ENCODE data around the gene RAI1. TPM values are rescaled to one million over a fixed set of nuclear protein-coding genes. Genes with fewer than 3 reads are reported as not detected.
A peak's percentile ranks its signal among the peaks of the same experiment; 100 is the strongest.

Gene RAI1
- total and polyA plus RNA-seq, 2 donors = 17.5 to 20.2 TPM

DNA sequence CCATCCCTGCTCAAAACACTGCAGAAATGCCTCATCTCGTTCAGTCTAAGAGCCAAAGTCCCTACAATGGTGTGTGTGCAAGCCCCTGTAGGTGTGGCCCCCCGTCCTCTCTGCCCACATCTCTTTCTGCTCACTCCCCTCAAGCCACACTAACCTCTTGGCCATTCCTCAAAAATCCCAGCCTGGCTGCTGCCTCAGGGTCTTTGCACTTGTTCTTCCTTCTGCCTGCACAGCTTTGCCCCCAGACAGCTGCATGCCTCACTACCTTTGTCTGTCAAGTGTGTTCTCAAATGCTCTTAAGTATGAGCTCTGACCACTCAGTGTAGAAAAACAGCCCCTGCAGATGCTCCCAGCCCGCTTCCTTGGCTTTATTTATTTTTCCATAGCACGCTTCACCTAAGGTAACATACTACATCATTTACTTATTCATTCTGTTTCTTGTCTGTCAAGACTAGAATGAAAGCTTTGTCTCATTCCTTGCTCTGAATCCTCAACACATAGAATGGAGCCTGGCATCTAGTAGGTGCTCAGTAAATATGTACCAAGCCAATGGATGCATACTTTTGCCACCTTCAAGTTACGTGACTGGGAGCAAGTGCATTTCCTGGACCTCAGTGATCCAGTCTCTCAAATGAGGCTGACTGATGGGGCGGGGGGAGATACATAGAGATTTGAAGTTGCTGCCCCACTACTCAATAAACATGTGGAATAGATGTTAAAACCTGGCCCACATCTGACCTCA is 38.1 kb downstream of the RAI1 start:
- 87% methylated on average over 6 of the region's 6 CpGs for WGBS
- Histone ChIP-seq H3K4me3 (ENCODE audit: low read depth, low read length) (no peak overlapping the region), H3K4me1 (ENCODE audit: insufficient read depth) (no peaks in the 10 kb centered on the region), H3K36me3 (ENCODE audit: insufficient read depth) (no peaks in the 10 kb centered on the region), H3K27ac (ENCODE audit: low read depth) (no peak overlapping the region)
- DNase-seq (ENCODE audit: extremely low spot score) = no peak

DNA sequence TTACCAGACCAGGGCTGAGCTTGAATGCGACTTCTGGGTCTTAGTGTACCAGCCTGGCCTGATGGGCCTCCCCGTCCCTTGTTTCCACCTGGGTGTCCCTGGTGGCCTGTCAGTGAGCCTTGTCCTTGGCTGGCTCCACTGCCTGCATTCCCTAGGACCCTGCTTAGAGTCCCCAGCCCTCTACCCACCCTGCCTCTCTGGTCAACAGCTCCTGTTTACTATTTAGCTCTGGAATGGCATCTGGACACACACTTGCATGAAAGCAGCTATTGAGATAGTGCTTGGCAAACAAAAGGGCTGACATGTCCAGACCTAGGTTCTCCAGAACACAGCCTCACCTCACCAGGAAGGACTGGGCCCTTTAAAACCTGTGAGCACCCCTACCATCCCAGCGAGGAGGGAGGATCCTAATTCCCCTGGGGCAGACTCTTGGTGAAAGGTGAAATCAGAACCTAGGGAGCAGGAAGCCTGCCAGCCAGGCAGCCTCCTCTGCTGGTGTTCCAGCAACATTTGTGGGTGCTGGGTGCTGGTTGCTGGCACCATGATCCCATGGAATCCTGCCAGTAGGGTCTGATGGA is 38.8 kb downstream of the RAI1 start:
- no peak for DNase-seq (ENCODE audit: extremely low spot score)
- H3K4me1 ChIP-seq (ENCODE audit: insufficient read depth) = no peaks in the 10 kb centered on the region
- 84% methylated on average over 3 of the region's 3 CpGs for WGBS
- H3K27ac ChIP-seq (ENCODE audit: low read depth) = no peak overlapping the region
- H3K36me3 ChIP-seq (ENCODE audit: insufficient read depth) = no peaks in the 10 kb centered on the region
- no peak overlapping the region for H3K4me3 ChIP-seq (ENCODE audit: low read depth, low read length)

DNA sequence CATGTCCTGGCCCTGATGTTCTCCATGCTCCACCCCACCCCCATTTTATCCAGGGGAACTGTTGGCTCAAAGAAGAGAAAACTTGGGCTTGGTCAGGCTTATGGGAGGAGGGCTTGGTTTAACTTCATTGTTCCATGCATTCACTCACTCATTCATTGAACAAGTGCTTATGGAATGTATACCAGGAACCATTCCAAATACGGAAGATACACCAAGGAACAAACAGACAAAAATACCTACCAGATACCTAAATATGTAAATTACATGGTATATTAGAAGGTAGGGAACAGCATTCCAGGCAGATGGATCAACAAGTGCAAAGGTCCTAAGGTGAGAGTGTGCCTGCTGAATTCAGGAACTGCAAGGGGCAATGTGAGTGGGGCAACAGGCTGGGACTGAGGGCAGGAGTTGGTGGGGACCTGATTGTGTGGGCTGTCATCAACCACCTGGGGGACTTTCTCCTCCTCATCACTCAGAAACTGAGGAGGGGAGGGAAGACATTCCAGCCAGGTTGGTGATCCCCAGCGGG is 39.9 kb downstream of the RAI1 start:
- Histone ChIP-seq H3K4me3 (ENCODE audit: low read depth, low read length) (no peak overlapping the region), H3K4me1 (ENCODE audit: insufficient read depth) (no peaks in the 10 kb centered on the region), H3K36me3 (ENCODE audit: insufficient read depth) (no peaks in the 10 kb centered on the region), H3K27ac (ENCODE audit: low read depth) (no peak overlapping the region)
- DNase-seq (ENCODE audit: extremely low spot score) = no peak
- WGBS = 87% methylated on average over 2 of the region's 2 CpGs

DNA sequence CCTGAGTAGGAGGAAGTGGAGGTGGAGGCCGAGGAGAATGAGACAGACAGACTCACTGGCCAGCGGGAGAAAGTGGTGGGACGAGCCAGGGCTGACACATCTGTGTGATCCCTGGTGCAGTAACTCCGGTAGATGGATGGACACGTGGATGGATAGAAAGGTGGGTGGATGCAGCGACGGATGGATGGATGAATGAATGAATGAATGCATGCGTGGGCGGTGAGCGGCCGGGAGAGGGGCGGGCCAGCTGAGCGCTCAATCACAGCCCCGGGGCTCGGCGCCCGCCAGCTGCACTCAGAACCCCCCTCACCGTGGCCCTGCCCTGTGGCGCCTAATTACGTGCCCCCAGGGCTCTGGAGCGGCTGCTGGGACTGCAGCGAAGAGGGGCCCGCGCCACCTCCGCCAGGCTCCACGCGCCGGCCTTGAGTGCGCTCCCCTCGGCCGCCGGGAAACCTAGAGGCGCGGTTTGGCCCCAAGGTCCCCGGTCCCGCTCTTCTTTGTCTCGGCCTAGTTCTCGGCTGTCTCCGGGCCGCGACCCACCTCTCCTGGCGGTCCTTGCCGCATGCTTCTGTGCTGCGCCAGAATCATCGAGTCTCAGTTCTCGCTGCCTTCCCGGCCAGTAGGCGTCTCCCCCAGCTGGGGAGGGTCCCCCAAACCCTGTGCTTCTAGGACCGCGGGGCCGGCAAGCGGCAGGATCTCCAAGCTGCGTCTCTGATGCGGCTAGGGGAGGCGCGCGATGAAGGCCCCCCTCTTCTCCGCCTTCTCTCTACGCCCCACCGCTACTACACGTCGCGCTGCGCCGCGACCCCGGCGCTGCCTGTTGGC is 41.0 kb downstream of the RAI1 start:
- no peak for DNase-seq (ENCODE audit: extremely low spot score)
- Histone ChIP-seq H3K4me1 (ENCODE audit: insufficient read depth) (no peaks in the 10 kb centered on the region), H3K27ac (ENCODE audit: low read depth) (peak overlapping the region; percentile 39), H3K4me3 (ENCODE audit: low read depth, low read length) (peak overlapping the region; percentile 60), H3K36me3 (ENCODE audit: insufficient read depth) (no peaks in the 10 kb centered on the region)
- 16% methylated on average over 68 of the region's 68 CpGs for WGBS

DNA sequence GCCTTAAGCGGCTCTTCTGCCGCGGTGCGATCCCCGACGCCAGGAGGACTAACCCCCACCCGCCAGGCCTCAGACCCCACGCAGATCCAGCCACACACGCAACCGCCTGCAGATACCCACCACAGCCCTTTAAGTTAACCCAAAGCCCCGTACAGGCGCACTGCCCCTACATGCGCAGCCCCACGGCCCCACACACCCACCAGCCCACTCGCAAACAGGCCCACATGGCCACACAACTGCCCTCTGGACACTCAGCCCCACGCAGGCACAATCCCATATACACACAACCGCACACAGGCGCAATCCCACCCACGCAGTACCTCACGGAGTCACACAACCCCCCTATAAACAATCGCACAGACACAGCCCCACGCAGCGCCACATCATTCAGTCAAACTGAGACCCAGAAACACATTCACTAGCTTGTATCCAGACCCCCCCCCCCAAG is 41.7 kb downstream of the RAI1 start:
- Histone ChIP-seq H3K27ac (ENCODE audit: low read depth) (peak overlapping the region; percentile 39), H3K36me3 (ENCODE audit: insufficient read depth) (no peaks in the 10 kb centered on the region), H3K4me1 (ENCODE audit: insufficient read depth) (no peaks in the 10 kb centered on the region), H3K4me3 (ENCODE audit: low read depth, low read length) (peak overlapping the region; percentile 60)
- no peak for DNase-seq (ENCODE audit: extremely low spot score)
- WGBS = 12% methylated on average over 23 of the region's 23 CpGs

DNA sequence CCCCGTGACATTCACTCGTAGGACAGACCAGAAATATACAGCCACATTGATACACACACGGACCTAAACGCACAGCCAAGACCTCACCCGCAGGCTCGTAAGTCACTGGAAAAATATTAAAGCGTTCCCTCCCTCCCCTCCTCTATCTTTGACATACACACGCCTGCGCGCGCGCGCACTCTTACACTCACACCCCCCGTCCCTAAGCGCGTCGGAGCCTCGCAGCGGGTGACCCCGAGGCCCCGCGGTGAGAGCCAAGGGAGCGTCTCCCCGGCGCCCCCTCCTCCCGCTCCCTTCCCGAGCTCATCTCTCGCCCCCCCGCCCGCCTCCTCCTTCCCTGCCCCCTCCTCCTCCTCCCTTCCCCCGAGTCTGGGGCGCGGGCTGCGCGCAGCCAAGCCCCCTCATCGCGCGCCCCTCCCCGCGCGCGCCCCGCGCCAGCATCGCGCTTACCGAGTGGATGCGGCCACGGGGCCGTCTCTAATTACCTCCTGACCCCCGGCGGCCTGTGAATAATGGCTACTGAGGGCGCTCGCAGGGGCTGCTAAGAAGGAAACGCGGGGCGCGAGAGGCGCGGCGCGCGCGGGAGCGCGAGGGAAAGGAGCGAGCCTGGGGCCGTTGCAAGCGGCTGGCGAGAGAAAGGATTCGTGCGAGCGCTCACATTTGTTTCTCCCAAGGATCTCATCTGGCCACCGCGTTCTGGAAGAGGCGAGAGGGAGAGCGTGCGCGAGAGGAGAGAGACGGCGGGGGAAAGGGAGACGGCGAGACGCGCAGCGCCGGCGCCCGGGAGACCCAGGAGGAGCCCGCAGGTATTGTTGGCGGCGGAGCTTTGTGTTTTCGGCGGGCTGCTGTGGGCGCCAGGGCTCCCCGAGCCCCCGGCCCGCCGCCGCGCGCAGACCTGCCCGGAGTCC is 42.4 kb downstream of the RAI1 start:
- H3K4me3 ChIP-seq (ENCODE audit: low read depth, low read length) = peak overlapping the region; percentile 60
- H3K36me3 ChIP-seq (ENCODE audit: insufficient read depth) = no peaks in the 10 kb centered on the region
- under 1% methylated on average over 103 of the region's 103 CpGs for WGBS
- DNase-seq (ENCODE audit: extremely low spot score) = no peak
- no peaks in the 10 kb centered on the region for H3K4me1 ChIP-seq (ENCODE audit: insufficient read depth)
- H3K27ac ChIP-seq (ENCODE audit: low read depth) = peak overlapping the region; percentile 70

DNA sequence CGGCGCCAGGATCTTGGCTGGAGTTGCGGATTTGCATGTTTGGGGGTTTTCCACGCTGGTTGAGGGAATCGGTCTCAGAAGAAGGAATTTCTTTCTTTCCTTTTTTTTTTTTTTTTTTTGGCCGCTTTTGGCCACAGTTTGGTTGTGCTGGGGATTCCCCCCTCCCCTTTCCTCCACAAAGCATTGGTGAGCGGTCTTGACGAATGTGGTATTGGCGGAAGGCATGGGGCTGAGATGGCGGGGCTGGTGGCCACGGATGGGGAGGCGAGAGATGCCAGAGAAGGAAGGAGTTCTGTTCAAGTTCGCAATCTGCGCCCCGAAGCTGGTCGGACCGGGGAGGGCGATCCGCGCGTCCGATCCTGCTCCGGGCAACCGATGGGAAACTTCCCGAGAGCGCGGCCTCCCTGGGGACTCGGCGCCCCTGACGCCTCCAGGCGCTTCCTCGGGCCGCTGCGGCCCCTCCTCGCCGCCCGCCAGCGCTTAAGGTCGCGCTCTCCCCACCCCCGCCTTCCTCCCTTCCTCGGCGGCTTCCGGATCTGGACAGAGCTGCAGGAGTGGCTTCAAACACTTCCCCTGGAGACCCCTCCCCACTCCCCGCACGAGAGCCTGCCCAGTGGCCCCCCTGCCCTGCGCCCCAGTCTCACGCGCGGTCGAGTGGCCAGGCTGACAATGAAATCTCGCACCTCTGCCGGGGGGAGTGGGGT is 43.2 kb downstream of the RAI1 start:
- DNase-seq (ENCODE audit: extremely low spot score) = no peak
- peak overlapping the region; percentile 60 for H3K4me3 ChIP-seq (ENCODE audit: low read depth, low read length)
- no peaks in the 10 kb centered on the region for H3K4me1 ChIP-seq (ENCODE audit: insufficient read depth)
- no peaks in the 10 kb centered on the region for H3K36me3 ChIP-seq (ENCODE audit: insufficient read depth)
- peak overlapping the region; percentile 70 for H3K27ac ChIP-seq (ENCODE audit: low read depth)
- WGBS = under 1% methylated on average over 53 of the region's 53 CpGs

DNA sequence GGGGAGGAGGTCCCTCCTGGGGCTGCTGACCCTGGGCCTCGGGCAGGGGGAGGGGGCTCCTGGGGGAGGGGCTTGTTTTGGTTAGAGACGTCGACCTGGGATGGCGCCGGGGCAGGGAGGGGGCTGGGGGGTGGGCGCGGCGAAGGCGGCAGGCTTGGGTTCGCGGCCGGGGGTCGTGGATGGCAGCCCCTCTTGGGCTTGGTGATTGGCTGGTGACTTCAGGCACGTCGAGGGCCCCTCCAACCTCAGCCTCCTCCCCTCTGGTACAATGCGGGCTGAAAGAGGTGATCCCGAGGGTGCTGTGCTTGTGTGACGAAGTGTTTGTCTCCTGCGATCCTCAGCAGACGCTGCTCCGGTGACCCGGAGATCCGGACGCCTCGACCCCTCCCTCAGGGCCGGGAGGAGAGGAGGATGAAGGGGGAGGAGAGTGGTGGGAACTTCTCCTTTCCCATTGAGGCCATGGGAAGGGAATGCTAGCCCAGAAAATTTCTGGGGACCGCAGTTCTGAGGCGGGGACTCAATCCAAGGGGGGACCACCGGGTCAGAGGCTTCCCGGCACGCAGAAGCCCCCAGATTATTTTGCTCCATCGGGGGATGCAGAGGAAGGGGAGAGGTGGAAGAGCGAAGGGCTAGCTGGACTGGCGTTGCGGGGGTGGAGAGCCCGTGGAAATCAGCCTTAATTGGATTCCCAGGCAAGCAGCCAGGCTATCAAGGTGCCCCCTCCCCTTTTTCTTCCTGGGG is 43.9 kb downstream of the RAI1 start:
- Histone ChIP-seq H3K4me3 (ENCODE audit: low read depth, low read length) (peak overlapping the region; percentile 60), H3K27ac (ENCODE audit: low read depth) (peak overlapping the region; percentile 70), H3K4me1 (ENCODE audit: insufficient read depth) (no peaks in the 10 kb centered on the region), H3K36me3 (ENCODE audit: insufficient read depth) (no peaks in the 10 kb centered on the region)
- 29% methylated on average over 36 of the region's 36 CpGs for WGBS
- DNase-seq (ENCODE audit: extremely low spot score) = no peak

DNA sequence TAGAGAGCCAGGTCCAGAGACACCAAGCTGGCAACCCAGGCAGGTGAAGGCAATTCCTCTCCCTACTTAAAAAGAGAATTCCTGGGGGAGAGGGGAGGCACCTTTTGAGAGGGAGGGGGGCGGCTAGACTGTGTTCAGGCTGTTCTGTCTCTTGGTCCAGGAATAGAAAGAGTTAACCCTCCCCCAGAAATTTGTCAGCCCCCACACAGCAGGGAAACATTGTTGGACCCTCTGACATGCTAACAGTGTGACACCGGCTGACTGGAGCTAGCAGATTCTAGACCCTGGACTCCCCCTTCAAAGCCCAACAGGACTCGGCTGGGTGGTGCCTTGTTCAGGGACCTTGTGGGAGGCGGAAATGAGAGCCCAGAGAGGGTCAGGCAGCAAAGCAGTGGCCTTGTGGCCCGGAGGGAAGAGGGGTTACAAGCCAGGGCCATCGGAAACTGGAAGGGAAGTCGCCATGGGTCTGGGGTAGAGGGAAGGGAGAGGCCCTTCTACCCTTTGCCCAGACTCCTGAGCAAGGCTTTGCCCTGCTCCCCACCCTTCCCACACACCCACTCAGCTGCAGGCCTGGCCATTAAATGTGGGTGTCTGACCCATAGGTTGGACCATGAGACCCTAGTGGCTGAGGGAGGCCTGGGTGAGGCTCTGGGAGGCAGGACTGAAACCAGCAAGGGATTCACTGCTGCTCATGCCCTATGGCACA is 44.6 kb downstream of the RAI1 start:
- Histone ChIP-seq H3K27ac (ENCODE audit: low read depth) (peak overlapping the region; percentile 51), H3K36me3 (ENCODE audit: insufficient read depth) (no peaks in the 10 kb centered on the region), H3K4me1 (ENCODE audit: insufficient read depth) (no peaks in the 10 kb centered on the region), H3K4me3 (ENCODE audit: low read depth, low read length) (no peak overlapping the region)
- WGBS = 67% methylated on average over 7 of the region's 7 CpGs
- DNase-seq (ENCODE audit: extremely low spot score) = no peak

DNA sequence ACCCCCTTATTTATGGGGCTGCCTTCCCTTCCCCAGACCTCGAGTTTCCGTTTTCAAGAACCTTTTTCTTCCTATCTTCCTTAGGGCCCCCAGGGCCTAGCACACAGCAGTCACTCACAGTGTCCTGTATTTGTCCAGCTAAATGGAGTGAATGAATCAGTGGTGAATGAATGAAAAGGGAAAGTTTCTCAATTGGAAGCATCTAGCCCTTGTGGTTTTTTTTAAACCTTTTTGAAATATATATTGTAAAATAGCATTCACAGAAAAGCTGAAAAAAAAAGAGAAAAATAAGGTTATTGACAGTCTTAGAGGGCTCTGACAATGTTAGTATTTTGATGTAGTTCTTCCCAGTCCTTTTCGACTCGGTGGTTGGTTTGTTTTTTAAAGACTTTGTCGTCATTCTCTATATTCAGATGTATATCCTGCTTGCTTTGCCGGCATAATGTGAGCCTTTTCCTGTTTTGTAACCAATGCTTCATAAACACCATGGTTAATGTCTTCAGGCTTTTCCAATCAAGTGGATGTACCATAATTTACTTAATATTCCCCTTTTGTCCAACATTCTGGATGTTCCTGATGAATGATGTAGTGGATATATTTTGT is 45.3 kb downstream of the RAI1 start:
- WGBS = 61% methylated on average over 6 of the region's 6 CpGs
- peak overlapping the region; percentile 51 for H3K27ac ChIP-seq (ENCODE audit: low read depth)
- H3K4me3 ChIP-seq (ENCODE audit: low read depth, low read length) = no peak overlapping the region
- no peaks in the 10 kb centered on the region for H3K36me3 ChIP-seq (ENCODE audit: insufficient read depth)
- no peak for DNase-seq (ENCODE audit: extremely low spot score)
- H3K4me1 ChIP-seq (ENCODE audit: insufficient read depth) = no peaks in the 10 kb centered on the region

DNA sequence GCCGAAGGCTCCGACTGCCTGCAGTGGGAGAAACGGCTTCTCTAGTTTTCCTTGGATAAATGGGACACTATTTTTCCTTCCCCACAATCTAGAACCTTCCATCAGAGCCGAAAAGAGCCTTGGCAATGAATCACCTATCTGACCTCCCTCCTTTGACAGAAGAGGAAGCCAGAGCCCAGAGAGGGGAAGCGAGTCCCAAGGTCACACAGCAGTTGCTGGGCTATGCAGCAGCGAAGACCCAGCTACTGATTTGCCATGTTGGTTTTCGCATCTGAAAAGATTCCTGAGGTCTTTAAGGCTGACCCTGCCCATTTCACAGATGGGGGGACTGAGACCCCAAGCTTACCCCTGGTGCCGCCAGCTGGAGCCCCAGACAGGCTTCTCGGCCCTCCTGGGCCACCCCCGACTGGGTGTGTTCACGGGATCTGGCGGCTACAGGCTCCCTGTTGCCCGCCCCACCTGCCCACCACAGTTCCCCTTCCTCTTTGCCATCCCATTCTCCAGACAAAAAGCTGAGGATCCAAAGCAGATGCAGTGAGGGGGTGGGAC is 45.9 kb downstream of the RAI1 start:
- no peaks in the 10 kb centered on the region for H3K36me3 ChIP-seq (ENCODE audit: insufficient read depth)
- no peaks in the 10 kb centered on the region for H3K4me1 ChIP-seq (ENCODE audit: insufficient read depth)
- no peak for DNase-seq (ENCODE audit: extremely low spot score)
- no peak overlapping the region for H3K4me3 ChIP-seq (ENCODE audit: low read depth, low read length)
- H3K27ac ChIP-seq (ENCODE audit: low read depth) = no peak overlapping the region
- 90% methylated on average over 13 of the region's 13 CpGs for WGBS
